GM12878 (cell line): ENCODE data around the gene SNX7. TPM values are rescaled to one million over a fixed set of nuclear protein-coding genes. Genes with fewer than 3 reads are reported as not detected.

Experiments
- ATAC-seq: fragments of 200-7000 bp; cut with Tn5 transposase; 3 replicates; pipeline ENCODE4 v1.9.1; 2020; ENCODE audit warnings: mild to moderate bottlenecking, moderate library complexity
- BruUV-seq: library from RNA; stranded (reverse); fragments of 400-500 nt; replicated peaks from 2 replicates; lab custom pipeline; 2021; lab: Mats Ljungman, UMichigan
- CTCF ChIA-PET: fragments of 300-600 bp; sonication (Branson Sonifier 250); formaldehyde crosslinking; extraction: SDS; loops from one replicate; lab custom pipeline; 2021; ENCODE audit warnings: inconsistent platforms; lab: Yijun Ruan, JAX
- POLR2A ChIA-PET: fragments of 350-600 bp; formaldehyde crosslinking; extraction: SDS; loops from one replicate; lab custom pipeline; 2021; ENCODE audit warnings: inconsistent platforms; lab: Charles Lee
- RAD21 ChIA-PET: fragments of 300-600 bp; sonication (Branson Sonifier 250); formaldehyde crosslinking; loops from one replicate; lab custom pipeline; 2023; ENCODE audit warnings: antibody characterized with exemption; ENCODE audit not compliant: unreplicated experiment; lab: Charles Lee
- SMC1A ChIA-PET: fragments of 300-600 bp; sonication (Branson Sonifier 250); formaldehyde crosslinking; loops from one replicate; lab custom pipeline; 2023; ENCODE audit not compliant: unreplicated experiment, uncharacterized antibody; lab: Charles Lee
- DNase-seq: peaks from one replicate; pipeline ENCODE4 v3.0.0-alpha.2; 2011; ENCODE audit warnings: low read depth, low spot score
- FAIRE-seq: peaks from 3 replicates; lab custom pipeline; 2011; peaks lifted over from hg19 to GRCh38; lab: Jason Lieb, UNC
- H2AFZ ChIP-seq: 2 replicates; pipeline ENCODE4 v1.6.0; 2011; ENCODE audit warnings: low read depth, low read length, control low read depth; ENCODE audit not compliant: control insufficient read depth
- H3K27ac ChIP-seq: 2 replicates; pipeline ENCODE4 v1.5.1; 2011; ENCODE audit warnings: control low read depth; ENCODE audit not compliant: control insufficient read depth, insufficient read depth
- H3K27me3 ChIP-seq, 2 experiments: replicated peaks in 1 of 2; 2 replicates each; pipeline versions ENCODE4 v1.6.0 to v1.6.1; 2011; ENCODE audit warnings: low read length in 1 of 2; ENCODE audit not compliant: control insufficient read depth in 2 of 2, insufficient read depth in 2 of 2
- H3K36me3 ChIP-seq, 2 experiments: 2 replicates each; pipeline ENCODE4 v1.5.1; 2011; ENCODE audit warnings: low read length in 1 of 2; ENCODE audit not compliant: control insufficient read depth in 2 of 2, insufficient read depth in 2 of 2
- H3K4me1 ChIP-seq: 2 replicates; pipeline ENCODE4 v1.6.1; 2011; ENCODE audit warnings: mild to moderate bottlenecking, low read length, moderate library complexity, mixed read lengths; ENCODE audit not compliant: control insufficient read depth, insufficient read depth
- H3K4me2 ChIP-seq: 2 replicates; pipeline ENCODE4 v1.6.0; 2011; ENCODE audit warnings: control low read depth; ENCODE audit not compliant: control insufficient read depth, insufficient read depth
- H3K4me3 ChIP-seq: fragments of 200-600 bp; sonication (generic); 2 replicates; pipeline ENCODE4 v1.5.1; 2016
- H3K79me2 ChIP-seq: 2 replicates; pipeline ENCODE4 v1.6.0; 2011; ENCODE audit warnings: low read length; ENCODE audit not compliant: control insufficient read depth, insufficient read depth
- H3K9ac ChIP-seq: 2 replicates; pipeline ENCODE4 v1.8.0; 2011; ENCODE audit warnings: low read length, control low read depth, mixed read lengths; ENCODE audit not compliant: control insufficient read depth, insufficient read depth
- H3K9me3 ChIP-seq: replicated peaks from 3 replicates; pipeline ENCODE4 v1.5.1; 2011; ENCODE audit warnings: mild to moderate bottlenecking, low read length; ENCODE audit not compliant: control insufficient read depth, insufficient read depth
- H4K20me1 ChIP-seq: 2 replicates; pipeline ENCODE4 v1.6.0; 2011; ENCODE audit not compliant: control insufficient read depth, insufficient read depth
- ASH2L ChIP-seq: fragments of 300-600, 200-600 bp; sonication (generic); IDR thresholded peaks from 2 replicates; pipeline ENCODE4 v1.6.1; 2017; ENCODE audit warnings: low read depth, mild to moderate bottlenecking, borderline replicate concordance
- BCL11A ChIP-seq: IDR thresholded peaks from 2 replicates; pipeline ENCODE4 v1.6.1; 2011; ENCODE audit warnings: low read depth, low read length
- CEBPB ChIP-seq, 2 experiments: fragments of 150-350 bp in 1 of 2; IDR thresholded peaks; 2 replicates each; pipeline ENCODE4 v1.6.1; 2012 to 2014; ENCODE audit warnings: low read depth in 2 of 2, low read length in 2 of 2, borderline replicate concordance in 1 of 2, inconsistent platforms in 1 of 2
- GATAD2B ChIP-seq: fragments of 450-650 bp; conservative IDR thresholded peaks from 2 replicates; pipeline ENCODE4 v1.6.1; 2017; ENCODE audit warnings: low read depth, mild to moderate bottlenecking, moderate library complexity
- MEF2A ChIP-seq: IDR thresholded peaks from 2 replicates; pipeline ENCODE4 v1.6.1; 2011; ENCODE audit warnings: low read depth, mild to moderate bottlenecking, low read length, moderate library complexity; ENCODE audit not compliant: insufficient read depth
- MEF2B ChIP-seq: fragments of 450-650 bp; IDR thresholded peaks from 2 replicates; pipeline ENCODE4 v1.6.1; 2018; ENCODE audit warnings: mild to moderate bottlenecking, moderate library complexity; ENCODE audit not compliant: partially characterized antibody, poor library complexity, severe bottlenecking
- MXI1 ChIP-seq: fragments of 150-350 bp; IDR thresholded peaks from 2 replicates; pipeline ENCODE4 v1.6.1; 2011; ENCODE audit warnings: low read depth, mild to moderate bottlenecking, inconsistent platforms, low read length, improper control_type of control experiment
- NBN ChIP-seq: fragments of 450-650 bp; IDR thresholded peaks from 2 replicates; pipeline ENCODE4 v1.6.1; 2016
- NR2C1 ChIP-seq: fragments of 450-650 bp; IDR thresholded peaks from 2 replicates; pipeline ENCODE4 v1.6.1; 2017; ENCODE audit warnings: antibody characterized with exemption, mild to moderate bottlenecking, moderate library complexity
- PKNOX1 ChIP-seq: fragments of 450-650 bp; IDR thresholded peaks from 2 replicates; pipeline ENCODE4 v1.6.1; 2016; ENCODE audit warnings: mild to moderate bottlenecking
- POLR2AphosphoS2 ChIP-seq: IDR thresholded peaks from 2 replicates; pipeline ENCODE4 v1.6.1; 2011; ENCODE audit warnings: low read depth, mild to moderate bottlenecking, low read length, improper control_type of control experiment, moderate library complexity
- RAD21 ChIP-seq: IDR thresholded peaks from 2 replicates; pipeline ENCODE4 v1.6.1; 2011; ENCODE audit warnings: mild to moderate bottlenecking, low read depth, low read length, moderate library complexity; ENCODE audit not compliant: insufficient read depth
- RFX5 ChIP-seq: IDR thresholded peaks from 2 replicates; pipeline ENCODE4 v1.6.1; 2011; ENCODE audit warnings: low read depth, low read length, improper control_type of control experiment
- SREBF1 ChIP-seq: IDR thresholded peaks from 2 replicates; pipeline ENCODE4 v1.6.1; 2012; ENCODE audit warnings: mild to moderate bottlenecking, low read length
- TCF3 ChIP-seq: IDR thresholded peaks from 2 replicates; pipeline ENCODE4 v1.6.1; 2012; ENCODE audit warnings: low read depth, mild to moderate bottlenecking, low read length, borderline replicate concordance; ENCODE audit not compliant: insufficient read depth
- ZBTB4 ChIP-seq: fragments of 450-650 bp; formaldehyde crosslinking; IDR thresholded peaks from 2 replicates; pipeline ENCODE4 v1.4.0; 2022; ENCODE audit warnings: mild to moderate bottlenecking, moderate library complexity
- ZNF217 ChIP-seq: fragments of 450-650 bp; IDR thresholded peaks from 2 replicates; pipeline ENCODE4 v1.6.1; 2017; ENCODE audit warnings: antibody characterized with exemption, mild to moderate bottlenecking
- ZNF24 ChIP-seq: fragments of 450-650 bp; IDR thresholded peaks from 2 replicates; pipeline ENCODE4 v1.6.1; 2017; ENCODE audit warnings: antibody characterized with exemption, mild to moderate bottlenecking
- WGBS: methylation state at CpG from one replicate; pipeline ENCODE4 v1.1.6; 2016; ENCODE audit warnings: low lambda C conversion rate; ENCODE audit not compliant: insufficient replicate concordance, insufficient coverage; ENCODE audit errors: missing lambda C conversion rate; 5-methylcytosine and 5-hydroxymethylcytosine counted together
- in situ Hi-C: fragments of 300-500 bp; cut with MboI; formaldehyde crosslinking; loops from 9 replicates; pipeline ENCODE4 v1.14.3; 2018; ENCODE audit warnings: mixed read lengths
- intact Hi-C: fragments of 100-400 bp; cut with micrococcal nuclease; formaldehyde crosslinking; loops from one replicate; pipeline ENCODE4 v1.14.2; 2022; ENCODE audit not compliant: unreplicated experiment
- polyA plus RNA-seq, 11 experiments: library from polyadenylated mRNA; depleted of rRNA in 4 of 11; unstranded in 6 of 11; stranded (reverse) in 5 of 11; fragments of >200 nt; fragmentation: Nextera tagmentation in 4 of 11; fragmentation: Illumina TruSeq in 1 of 11; extraction: Ambion mirVana in 4 of 11; extraction: Trizol in 1 of 11; gene quantifications; 1 replicate in 1 of 11; 2 replicates in 10 of 11; pipeline versions ENCODE4 v1.2.1 to v1.2.3, GENCODE V29; 2011 to 2016; ENCODE audit warnings: inconsistent platforms in 2 of 11, missing spikeins in 2 of 11, low read depth in 1 of 11
- total RNA-seq, 4 experiments: library from RNA; depleted of rRNA in 3 of 4; stranded (reverse); fragments of >200 nt in 3 of 4; fragmentation: Illumina TruSeq in 1 of 4; extraction: Trizol in 1 of 4; gene quantifications; 2 replicates each; pipeline versions ENCODE4 v1.2.1 to v1.2.3, GENCODE V29; 2013 to 2021
- TF ChIP-seq, protein P1 (sequence below): IDR thresholded peaks from 2 replicates; pipeline ENCODE4 v1.6.1; 2011; ENCODE audit warnings: mild to moderate bottlenecking, low read depth, low read length, moderate library complexity; ENCODE audit not compliant: insufficient replicate concordance

SNX7 gene
- total and polyA plus RNA-seq, 10 of the 15 experiments (the other 5 are each of a cell fraction or from before 2014, with no cell fraction given) = 0.23 to 0.82 (median 0.34) TPM

- no peak overlapping the region for H3K4me3 ChIP-seq
- ChIA-PET CTCF (interaction anchor here (1.3 kb wide), 2 partner anchors 11 to 18 kb away, joined by 3 read pairs; no protein-coding TSS in a partner anchor), POLR2A (interaction anchor here (0.8 kb wide), 1 partner anchor 32 kb away, joined by 3 read pairs; no protein-coding TSS in a partner anchor), SMC1A (interaction anchor here (0.5 to 2.6 kb wide), 7 partner anchors 19 to 1056 kb away, joined by 3 to 8 read pairs (median 4); no protein-coding TSS in a partner anchor), RAD21 (interaction anchor here (0.8 to 1.9 kb wide), 3 partner anchors 18 to 54 kb away, joined by 3 to 7 read pairs (median 3); no protein-coding TSS in a partner anchor)
- no peak overlapping the region for H2AFZ ChIP-seq
- H4K20me1 ChIP-seq = no peaks in the 10 kb centered on the region
- no peaks in the 10 kb centered on the region for H3K27me3 ChIP-seq
- no peak overlapping the region for H3K9ac ChIP-seq
- in situ Hi-C loops = no loop called here
- H3K79me2 ChIP-seq = no peaks in the 10 kb centered on the region
- intact Hi-C loops = loop anchor here (2.0 to 5.0 kb wide), 2 partner anchors 17 to 196 kb away; no protein-coding TSS in a partner anchor
- 48% methylated on average over 2 of the region's 2 CpGs for WGBS
- H3K4me1 ChIP-seq = no peaks in the 10 kb centered on the region
- H3K36me3 ChIP-seq = no peaks in the 10 kb centered on the region
- no peak overlapping the region for H3K27ac ChIP-seq
- peak; percentile 7 for DNase-seq
- BruUV-seq = no TSS peak
- no peak overlapping the region for H3K4me2 ChIP-seq
- ATAC-seq = peak; percentile 95
- FAIRE-seq = no peak
- H3K9me3 ChIP-seq = no peaks in the 10 kb centered on the region
- TF ChIP-seq ASH2L = no peak
- peak; percentile 78 for TF ChIP-seq PKNOX1
- no peak for TF ChIP-seq TCF3
- TF ChIP-seq ZNF24 = peak; percentile 87
- no peak for TF ChIP-seq MXI1
- TF ChIP-seq MEF2A = 0 out of 2 replicates have a peak, but pooled peaks have one; percentile 13
- no peak for TF ChIP-seq CEBPB (IDR thresholded peaks at IDR 0.05; ENCODE audit: borderline replicate concordance in 1 of 2, low read depth in 2 of 2, low read length in 2 of 2)
- no peak for TF ChIP-seq RFX5
- TF ChIP-seq POLR2AphosphoS2 = no peak
- TF ChIP-seq RAD21 = no peak
- TF ChIP-seq, protein P1, sequence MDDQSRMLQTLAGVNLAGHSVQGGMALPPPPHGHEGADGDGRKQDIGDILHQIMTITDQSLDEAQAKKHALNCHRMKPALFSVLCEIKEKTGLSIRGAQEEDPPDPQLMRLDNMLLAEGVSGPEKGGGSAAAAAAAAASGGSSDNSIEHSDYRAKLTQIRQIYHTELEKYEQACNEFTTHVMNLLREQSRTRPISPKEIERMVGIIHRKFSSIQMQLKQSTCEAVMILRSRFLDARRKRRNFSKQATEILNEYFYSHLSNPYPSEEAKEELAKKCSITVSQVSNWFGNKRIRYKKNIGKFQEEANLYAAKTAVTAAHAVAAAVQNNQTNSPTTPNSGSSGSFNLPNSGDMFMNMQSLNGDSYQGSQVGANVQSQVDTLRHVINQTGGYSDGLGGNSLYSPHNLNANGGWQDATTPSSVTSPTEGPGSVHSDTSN = no peak
- TF ChIP-seq GATAD2B = no peak
- no peak for TF ChIP-seq ZBTB4 (CRISPR knock-in tag)
- TF ChIP-seq MEF2B = peak; percentile 82
- TF ChIP-seq BCL11A = peak; percentile 64
- TF ChIP-seq NBN = 0 out of 2 replicates have a peak, but pooled peaks have one; percentile 17
- no peak for TF ChIP-seq NR2C1
- peak; percentile 20; the same call in 1 of the 2 replicates for TF ChIP-seq ZNF217
- TF ChIP-seq SREBF1 = no peak
Observed at GRCh38 chr1:98688110-98688739, 26.7 kb downstream of the SNX7 start.
